Keratinocyte (primary cell): Measurements from ENCODE around the gene SLC1A2.

Source experiments
- EZH2 ChIP-seq: IDR thresholded peaks from one replicate; pipeline ENCODE4 v1.6.1; 2012; ENCODE audit warnings: inconsistent platforms, mild to moderate bottlenecking, low read length, moderate library complexity
- TF ChIP-seq, protein P1 (sequence below), 3 experiments: IDR thresholded peaks in 1 of 3; conservative IDR thresholded peaks in 1 of 3; optimal IDR thresholded peaks in 1 of 3; 2 replicates in 2 of 3; 3 replicates in 1 of 3; pipeline versions ENCODE3 to v1.5.1; 2011; ENCODE audit warnings: low read length in 3 of 3, mild to moderate bottlenecking in 3 of 3, moderate library complexity in 2 of 3, control low read depth in 1 of 3, inconsistent platforms in 1 of 3; ENCODE audit not compliant: insufficient read depth in 2 of 3; ENCODE audit errors: extremely low read depth in 1 of 3

DNA sequence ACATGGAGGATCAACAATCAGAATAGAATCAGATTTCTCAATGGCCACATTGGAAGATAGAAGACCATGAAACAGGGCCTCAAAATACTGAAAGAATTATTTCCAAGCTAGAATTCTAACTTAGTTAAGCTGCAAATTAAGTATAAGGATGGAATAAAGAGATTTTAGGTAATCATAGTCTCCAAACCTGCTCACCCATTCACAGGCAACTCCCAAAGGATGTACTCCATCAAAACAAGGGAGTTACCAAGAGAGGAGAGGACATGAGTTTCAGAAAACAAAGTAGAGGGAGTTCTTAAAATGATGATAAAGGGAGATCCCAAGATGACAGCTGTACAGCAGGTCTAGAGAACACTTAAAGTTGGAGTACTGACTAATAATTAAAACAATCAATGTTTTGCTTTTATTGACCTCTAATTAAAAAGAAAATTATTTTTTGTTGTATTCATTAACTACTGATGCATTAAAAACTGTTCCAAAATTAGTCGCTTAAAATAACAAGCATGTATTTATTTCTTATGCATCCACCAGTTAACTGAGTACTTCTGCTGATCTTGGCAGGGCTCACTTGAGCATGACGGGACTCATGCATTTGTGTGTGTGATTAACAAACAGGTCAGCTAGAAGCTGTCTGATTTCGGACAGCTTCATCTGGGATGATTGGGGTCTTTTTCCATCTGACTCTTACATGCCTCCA, 184.8 kb downstream of the SLC1A2 start:
- TF ChIP-seq, protein P1, sequence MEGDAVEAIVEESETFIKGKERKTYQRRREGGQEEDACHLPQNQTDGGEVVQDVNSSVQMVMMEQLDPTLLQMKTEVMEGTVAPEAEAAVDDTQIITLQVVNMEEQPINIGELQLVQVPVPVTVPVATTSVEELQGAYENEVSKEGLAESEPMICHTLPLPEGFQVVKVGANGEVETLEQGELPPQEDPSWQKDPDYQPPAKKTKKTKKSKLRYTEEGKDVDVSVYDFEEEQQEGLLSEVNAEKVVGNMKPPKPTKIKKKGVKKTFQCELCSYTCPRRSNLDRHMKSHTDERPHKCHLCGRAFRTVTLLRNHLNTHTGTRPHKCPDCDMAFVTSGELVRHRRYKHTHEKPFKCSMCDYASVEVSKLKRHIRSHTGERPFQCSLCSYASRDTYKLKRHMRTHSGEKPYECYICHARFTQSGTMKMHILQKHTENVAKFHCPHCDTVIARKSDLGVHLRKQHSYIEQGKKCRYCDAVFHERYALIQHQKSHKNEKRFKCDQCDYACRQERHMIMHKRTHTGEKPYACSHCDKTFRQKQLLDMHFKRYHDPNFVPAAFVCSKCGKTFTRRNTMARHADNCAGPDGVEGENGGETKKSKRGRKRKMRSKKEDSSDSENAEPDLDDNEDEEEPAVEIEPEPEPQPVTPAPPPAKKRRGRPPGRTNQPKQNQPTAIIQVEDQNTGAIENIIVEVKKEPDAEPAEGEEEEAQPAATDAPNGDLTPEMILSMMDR (optimal IDR thresholded peaks at IDR 0.05 in 1 of 3, IDR thresholded peaks at IDR 0.05 in 1 of 3, conservative IDR thresholded peaks at IDR 0.05 in 1 of 3; ENCODE audit: extremely low read depth in 1 of 3, insufficient read depth in 2 of 3, low read length in 3 of 3): no peak
- no peak for TF ChIP-seq EZH2
